HCT116 (cell line): ENCODE results near the gene USP36. TPM values are rescaled to one million over a fixed set of nuclear protein-coding genes. Genes with fewer than 3 reads are reported as not detected.

Experiments used
- ATAC-seq: fragments of 200-7000 bp; cut with Tn5 transposase; 2 replicates; pipeline ENCODE4 v1.9.1; 2020; ENCODE audit warnings: mild to moderate bottlenecking, moderate library complexity
- BruUV-seq: library from RNA; stranded (reverse); fragments of 400-500 nt; replicated peaks from 2 replicates; lab custom pipeline; 2021; lab: Mats Ljungman, UMichigan
- CTCF ChIA-PET: fragments of 300-600 bp; sonication (Branson Sonifier 250); formaldehyde crosslinking; loops from one replicate; lab custom pipeline; 2021; ENCODE audit warnings: antibody characterized with exemption; lab: Charles Lee
- POLR2A ChIA-PET: fragments of 300-600, 350-600 bp; sonication (Branson Sonifier 250); formaldehyde crosslinking; loops from one replicate; lab custom pipeline; 2021; ENCODE audit warnings: antibody characterized with exemption; lab: Charles Lee
- RAD21 ChIA-PET, 2 experiments: fragments of 300-600 bp; sonication (Branson Sonifier 250); formaldehyde crosslinking; loops; one replicate each; lab custom pipeline; 2023; ENCODE audit warnings: low total read pairs in 2 of 2; ENCODE audit not compliant: uncharacterized antibody in 2 of 2, unreplicated experiment in 2 of 2, low non-redundant PET in 1 of 2; lab: Charles Lee
- DNase-seq: peaks from one replicate; pipeline ENCODE4 v3.0.0-alpha.2; 2010; ENCODE audit warnings: low read depth, low spot score
- H2AFZ ChIP-seq: fragments of 200-600 bp; shearing (Covaris generic), sonication (generic); 2 replicates; pipeline ENCODE4 v1.6.1; 2017; ENCODE audit warnings: low read depth, mixed run types, mixed read lengths, antibody characterized with exemption, low read length; ENCODE audit not compliant: poor library complexity, severe bottlenecking
- H3K27ac ChIP-seq: 2 replicates; pipeline ENCODE4 v1.5.1; 2012; ENCODE audit warnings: low read depth, low read length
- H3K27me3 ChIP-seq: fragments of 200-600 bp; sonication (generic); 2 replicates; pipeline ENCODE4 v1.6.1; 2016; ENCODE audit warnings: mixed run types, low read length, mixed read lengths; ENCODE audit not compliant: insufficient read depth
- H3K36me3 ChIP-seq, 2 experiments: fragments of 200-500 bp in 1 of 2; fragments of 200-600 bp in 1 of 2; sonication (Bioruptor generic) in 1 of 2; sonication (generic) in 1 of 2; 2 replicates each; pipeline versions ENCODE4 v1.5.1 to v1.6.1; 2014 to 2016; ENCODE audit warnings: low read length in 2 of 2, inconsistent platforms in 1 of 2, mixed read lengths in 1 of 2, mixed run types in 1 of 2; ENCODE audit not compliant: insufficient read depth in 2 of 2, control insufficient read depth in 1 of 2
- H3K4me1 ChIP-seq, 2 experiments: fragments of 200-600 bp in 1 of 2; sonication (generic) in 1 of 2; 2 replicates each; pipeline versions ENCODE4 v1.5.1 to v1.6.1; 2012 to 2017; ENCODE audit warnings: low read length in 2 of 2, inconsistent platforms in 1 of 2, mild to moderate bottlenecking in 1 of 2, mixed read lengths in 1 of 2, mixed run types in 1 of 2, moderate library complexity in 1 of 2; ENCODE audit not compliant: insufficient read depth in 2 of 2, control insufficient read depth in 1 of 2
- H3K4me2 ChIP-seq: fragments of 200-600 bp; sonication (generic); 2 replicates; pipeline ENCODE4 v1.6.1; 2017; ENCODE audit warnings: mixed run types, low read length, mixed read lengths
- H3K4me3 ChIP-seq, 2 experiments: fragments of 200-600 bp in 1 of 2; sonication (generic) in 1 of 2; replicated peaks in 1 of 2; 2 replicates each; pipeline ENCODE4 v1.5.1; 2011 to 2016; ENCODE audit warnings: low read length in 2 of 2, control low read depth in 1 of 2, low read depth in 1 of 2, mild to moderate bottlenecking in 1 of 2, mixed read lengths in 1 of 2, mixed run types in 1 of 2
- H3K79me2 ChIP-seq: fragments of 200-600 bp; sonication (generic); 2 replicates; pipeline ENCODE4 v1.6.1; 2017; ENCODE audit warnings: mild to moderate bottlenecking, mixed run types, low read length, moderate library complexity, mixed read lengths; ENCODE audit not compliant: insufficient read depth
- H3K9ac ChIP-seq: fragments of 200-600 bp; sonication (generic); 2 replicates; pipeline ENCODE4 v1.6.1; 2016; ENCODE audit warnings: low read length, mixed read lengths
- H3K9me2 ChIP-seq: fragments of 200-600 bp; sonication (generic), shearing (Covaris generic); 2 replicates; pipeline ENCODE4 v1.6.1; 2017; ENCODE audit warnings: mixed run types, mild to moderate bottlenecking, moderate library complexity; ENCODE audit not compliant: insufficient read depth
- H3K9me3 ChIP-seq, 2 experiments: fragments of 200-500 bp in 1 of 2; fragments of 200-600 bp in 1 of 2; sonication (Bioruptor generic) in 1 of 2; sonication (generic) in 1 of 2; 2 replicates each; pipeline ENCODE4 v1.6.1; 2014 to 2017; ENCODE audit warnings: low read length in 2 of 2, mixed read lengths in 2 of 2, inconsistent platforms in 1 of 2, low read depth in 1 of 2, mild to moderate bottlenecking in 1 of 2, mixed run types in 1 of 2, moderate library complexity in 1 of 2; ENCODE audit not compliant: control insufficient read depth in 1 of 2, insufficient read depth in 1 of 2
- H4K20me1 ChIP-seq: fragments of 200-600 bp; sonication (generic), shearing (Covaris generic); 2 replicates; pipeline ENCODE4 v1.6.1; 2017; ENCODE audit warnings: mixed run types, mild to moderate bottlenecking, moderate library complexity; ENCODE audit not compliant: insufficient read depth
- CBX3 ChIP-seq: IDR thresholded peaks from 2 replicates; pipeline ENCODE4 v1.6.1; 2012; ENCODE audit warnings: low read depth
- EZH2 ChIP-seq: fragments of 200-600 bp; sonication (generic); IDR thresholded peaks from 2 replicates; pipeline ENCODE4 v1.6.1; 2017; ENCODE audit warnings: antibody characterized with exemption, mixed run types
- JUND ChIP-seq: IDR thresholded peaks from 2 replicates; pipeline ENCODE4 v1.6.1; 2012
- RAD21 ChIP-seq: IDR thresholded peaks from 2 replicates; pipeline ENCODE4 v1.6.1; 2012; ENCODE audit warnings: low read depth, mild to moderate bottlenecking
- SIN3A ChIP-seq: IDR thresholded peaks from 2 replicates; pipeline ENCODE4 v1.6.1; 2012; ENCODE audit warnings: low read depth
- SP1 ChIP-seq: IDR thresholded peaks from 2 replicates; pipeline ENCODE4 v1.6.1; 2012; ENCODE audit warnings: low read depth
- YY1 ChIP-seq: IDR thresholded peaks from 2 replicates; pipeline ENCODE4 v1.6.1; 2011; ENCODE audit warnings: low read length, low read depth, moderate library complexity, mild to moderate bottlenecking; ENCODE audit not compliant: insufficient replicate concordance; ENCODE audit errors: extremely low read depth
- ZBTB33 ChIP-seq: IDR thresholded peaks from 2 replicates; pipeline ENCODE4 v1.6.1; 2011; ENCODE audit warnings: mild to moderate bottlenecking, low read length, moderate library complexity; ENCODE audit not compliant: insufficient replicate concordance; ENCODE audit errors: extremely low read depth
- ZNF274 ChIP-seq: fragments of 200-500 bp; sonication (Bioruptor generic); IDR thresholded peaks from 2 replicates; pipeline ENCODE4 v1.6.1; 2014; ENCODE audit warnings: mild to moderate bottlenecking, low read depth, low read length, inconsistent platforms
- intact Hi-C: fragments of 100-400 bp; cut with micrococcal nuclease; formaldehyde crosslinking; loops from 2 replicates; pipeline ENCODE4 v1.10.0; 2022
- total RNA-seq: library from RNA; stranded (reverse); gene quantifications from one replicate; pipeline ENCODE4 v1.2.1, GENCODE V29; 2021; ENCODE audit not compliant: unreplicated experiment
- TF ChIP-seq, protein P1 (sequence below): IDR thresholded peaks from 2 replicates; pipeline ENCODE4 v1.6.1; 2012
- TF ChIP-seq, protein P2 (sequence below): IDR thresholded peaks from 2 replicates; pipeline ENCODE4 v1.6.1; 2012; ENCODE audit warnings: low read depth

USP36 gene
- total RNA-seq, 1 experiment from 2014 or later: 104 TPM

GRCh38 chr17:78819806-78820792 is 20.5 kb downstream of the USP36 start:
- ChIA-PET POLR2A (no interaction called here), RAD21 (no interaction called here), CTCF (no interaction called here)
- Histone ChIP-seq H3K36me3 (peaks cover 75 to 93% of the 10 kb centered on the region in 2 experiments), H3K27me3 (no peaks in the 10 kb centered on the region), H3K4me2 (no peak overlapping the region), H3K9me2 (no peaks in the 10 kb centered on the region), H4K20me1 (peaks cover 7% of the 10 kb centered on the region; the same call in 1 of the 2 replicates), H3K4me3 (no peak overlapping the region), H3K4me1 (no peaks in the 10 kb centered on the region), H2AFZ (no peak overlapping the region), H3K79me2 (peaks cover 60% of the 10 kb centered on the region), H3K9me3 (no peaks in the 10 kb centered on the region), H3K9ac (no peak overlapping the region), H3K27ac (no peak overlapping the region)
- intact Hi-C loops: no loop called here
- TF ChIP-seq ZNF274 (no peak), EZH2 (no peak), JUND (no peak), ZBTB33 (no peak), SIN3A (no peak), CBX3 (no peak), SP1 (no peak), YY1 (no peak), RAD21 (no peak)
- TF ChIP-seq, protein P1, sequence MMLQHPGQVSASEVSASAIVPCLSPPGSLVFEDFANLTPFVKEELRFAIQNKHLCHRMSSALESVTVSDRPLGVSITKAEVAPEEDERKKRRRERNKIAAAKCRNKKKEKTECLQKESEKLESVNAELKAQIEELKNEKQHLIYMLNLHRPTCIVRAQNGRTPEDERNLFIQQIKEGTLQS: no peak
- TF ChIP-seq, protein P2, sequence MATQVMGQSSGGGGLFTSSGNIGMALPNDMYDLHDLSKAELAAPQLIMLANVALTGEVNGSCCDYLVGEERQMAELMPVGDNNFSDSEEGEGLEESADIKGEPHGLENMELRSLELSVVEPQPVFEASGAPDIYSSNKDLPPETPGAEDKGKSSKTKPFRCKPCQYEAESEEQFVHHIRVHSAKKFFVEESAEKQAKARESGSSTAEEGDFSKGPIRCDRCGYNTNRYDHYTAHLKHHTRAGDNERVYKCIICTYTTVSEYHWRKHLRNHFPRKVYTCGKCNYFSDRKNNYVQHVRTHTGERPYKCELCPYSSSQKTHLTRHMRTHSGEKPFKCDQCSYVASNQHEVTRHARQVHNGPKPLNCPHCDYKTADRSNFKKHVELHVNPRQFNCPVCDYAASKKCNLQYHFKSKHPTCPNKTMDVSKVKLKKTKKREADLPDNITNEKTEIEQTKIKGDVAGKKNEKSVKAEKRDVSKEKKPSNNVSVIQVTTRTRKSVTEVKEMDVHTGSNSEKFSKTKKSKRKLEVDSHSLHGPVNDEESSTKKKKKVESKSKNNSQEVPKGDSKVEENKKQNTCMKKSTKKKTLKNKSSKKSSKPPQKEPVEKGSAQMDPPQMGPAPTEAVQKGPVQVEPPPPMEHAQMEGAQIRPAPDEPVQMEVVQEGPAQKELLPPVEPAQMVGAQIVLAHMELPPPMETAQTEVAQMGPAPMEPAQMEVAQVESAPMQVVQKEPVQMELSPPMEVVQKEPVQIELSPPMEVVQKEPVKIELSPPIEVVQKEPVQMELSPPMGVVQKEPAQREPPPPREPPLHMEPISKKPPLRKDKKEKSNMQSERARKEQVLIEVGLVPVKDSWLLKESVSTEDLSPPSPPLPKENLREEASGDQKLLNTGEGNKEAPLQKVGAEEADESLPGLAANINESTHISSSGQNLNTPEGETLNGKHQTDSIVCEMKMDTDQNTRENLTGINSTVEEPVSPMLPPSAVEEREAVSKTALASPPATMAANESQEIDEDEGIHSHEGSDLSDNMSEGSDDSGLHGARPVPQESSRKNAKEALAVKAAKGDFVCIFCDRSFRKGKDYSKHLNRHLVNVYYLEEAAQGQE: no peak
- DNase-seq: no peak
- ATAC-seq: no peak
- no TSS peak for BruUV-seq
